DND-41 (cell line): ENCODE data around the gene CLCN6.

ENCODE experiments used
- ATAC-seq: fragments of 200-7000 bp; cut with Tn5 transposase; 3 replicates; pipeline ENCODE4 v1.9.1; 2021; ENCODE audit warnings: low read depth; ENCODE audit not compliant: insufficient read depth
- DNase-seq: peaks from one replicate; pipeline ENCODE4 v3.0.0-alpha.2; 2020
- H2AFZ ChIP-seq: 2 replicates; pipeline ENCODE4 v1.6.0; 2012; ENCODE audit warnings: low read depth, low read length
- H3K27ac ChIP-seq: 2 replicates; pipeline ENCODE4 v1.5.1; 2012; ENCODE audit warnings: low read length, inconsistent platforms
- H3K27me3 ChIP-seq: fragments of 200-600 bp; sonication (generic); 2 replicates; pipeline ENCODE4 v1.6.0; 2012; ENCODE audit warnings: low read length, mild to moderate bottlenecking, inconsistent platforms; ENCODE audit not compliant: insufficient read depth, poor library complexity
- H3K36me3 ChIP-seq: 2 replicates; pipeline ENCODE4 v1.5.1; 2012; ENCODE audit warnings: low read length, inconsistent platforms; ENCODE audit not compliant: insufficient read depth
- H3K4me1 ChIP-seq: 2 replicates; pipeline ENCODE4 v1.5.1; 2012; ENCODE audit warnings: mild to moderate bottlenecking, low read length; ENCODE audit not compliant: insufficient read depth
- H3K4me2 ChIP-seq: 2 replicates; pipeline ENCODE4 v1.6.0; 2012; ENCODE audit warnings: mild to moderate bottlenecking, moderate library complexity, low read length, inconsistent platforms; ENCODE audit not compliant: insufficient read depth
- H3K4me3 ChIP-seq, 2 experiments: fragments of 200-600 bp in 1 of 2; shearing (Covaris generic) in 1 of 2; 2 replicates each; pipeline ENCODE4 v1.5.1; 2012 to 2016; ENCODE audit warnings: inconsistent platforms in 2 of 2, low read length in 2 of 2, mild to moderate bottlenecking in 2 of 2, low read depth in 1 of 2, moderate library complexity in 1 of 2
- H3K79me2 ChIP-seq: 2 replicates; pipeline ENCODE4 v1.6.0; 2012; ENCODE audit warnings: low read length, inconsistent platforms; ENCODE audit not compliant: insufficient read depth
- H3K9ac ChIP-seq: 2 replicates; pipeline ENCODE4 v1.6.0; 2012; ENCODE audit warnings: low read depth, mild to moderate bottlenecking, inconsistent platforms, low read length, moderate library complexity
- H3K9me3 ChIP-seq: 2 replicates; pipeline ENCODE4 v1.5.1; 2012; ENCODE audit warnings: low read length, moderate library complexity, mild to moderate bottlenecking, inconsistent platforms; ENCODE audit not compliant: insufficient read depth, severe bottlenecking
- H4K20me1 ChIP-seq: 2 replicates; pipeline ENCODE4 v1.6.0; 2012; ENCODE audit warnings: low read length; ENCODE audit not compliant: insufficient read depth
- EZH2 ChIP-seq: IDR thresholded peaks from 3 replicates; pipeline ENCODE4 v1.6.1; 2012; ENCODE audit warnings: borderline replicate concordance, low read depth, mild to moderate bottlenecking, moderate library complexity, low read length, inconsistent platforms; ENCODE audit not compliant: severe bottlenecking
- TF ChIP-seq, protein P1 (sequence below): IDR thresholded peaks from 2 replicates; pipeline ENCODE4 v1.5.1; 2012; ENCODE audit warnings: borderline replicate concordance, low read length, moderate library complexity, mild to moderate bottlenecking; ENCODE audit not compliant: poor library complexity, severe bottlenecking; ENCODE audit errors: extremely low read depth

Gene CLCN6

DNA sequence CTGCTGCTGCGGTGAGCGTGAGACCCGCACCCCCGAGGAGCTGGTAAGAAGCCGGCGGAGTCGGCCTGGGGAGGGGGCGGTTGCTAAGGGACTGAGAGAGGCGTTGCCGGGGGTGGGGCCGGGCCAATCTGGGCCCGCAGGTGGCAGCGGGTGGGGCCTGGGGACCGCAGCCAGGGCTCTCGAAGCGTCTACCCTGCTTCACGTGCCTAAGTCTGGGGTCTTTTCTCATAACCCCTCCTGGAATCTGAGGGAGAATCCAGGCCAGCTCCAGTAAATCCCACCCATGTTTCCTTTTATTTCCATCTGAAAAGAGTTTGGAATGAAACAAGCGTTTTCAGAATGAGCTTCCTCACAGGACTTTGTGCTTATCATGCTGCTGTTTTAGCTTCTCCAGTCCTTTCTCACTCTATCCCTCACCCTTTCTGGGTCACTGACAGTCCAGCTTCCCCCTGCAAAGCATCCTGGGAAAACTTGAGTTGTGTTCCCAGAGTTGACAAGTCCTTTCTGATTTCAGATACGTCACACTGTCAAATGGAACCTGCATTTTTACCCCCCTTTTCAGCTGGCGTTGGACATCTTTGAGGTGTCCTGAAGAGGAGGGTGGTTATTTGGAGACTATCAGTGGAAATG lies 431 bp downstream of the CLCN6 start:
- no peak for DNase-seq
- Histone ChIP-seq H3K4me1 (peaks cover 67% of the 10 kb centered on the region), H3K27ac (peak overlapping the region; percentile 83), H4K20me1 (peaks cover 22% of the 10 kb centered on the region), H3K36me3 (peaks cover 48% of the 10 kb centered on the region), H3K4me2 (peak overlapping the region; percentile 94), H3K9ac (peak overlapping the region; percentile 78), H3K9me3 (no peaks in the 10 kb centered on the region), H3K4me3 (peak overlapping the region; percentile 49 to 91), H3K79me2 (peaks cover 60% of the 10 kb centered on the region), H2AFZ (peak overlapping the region; percentile 83), H3K27me3 (no peaks in the 10 kb centered on the region)
- TF ChIP-seq, protein P1, sequence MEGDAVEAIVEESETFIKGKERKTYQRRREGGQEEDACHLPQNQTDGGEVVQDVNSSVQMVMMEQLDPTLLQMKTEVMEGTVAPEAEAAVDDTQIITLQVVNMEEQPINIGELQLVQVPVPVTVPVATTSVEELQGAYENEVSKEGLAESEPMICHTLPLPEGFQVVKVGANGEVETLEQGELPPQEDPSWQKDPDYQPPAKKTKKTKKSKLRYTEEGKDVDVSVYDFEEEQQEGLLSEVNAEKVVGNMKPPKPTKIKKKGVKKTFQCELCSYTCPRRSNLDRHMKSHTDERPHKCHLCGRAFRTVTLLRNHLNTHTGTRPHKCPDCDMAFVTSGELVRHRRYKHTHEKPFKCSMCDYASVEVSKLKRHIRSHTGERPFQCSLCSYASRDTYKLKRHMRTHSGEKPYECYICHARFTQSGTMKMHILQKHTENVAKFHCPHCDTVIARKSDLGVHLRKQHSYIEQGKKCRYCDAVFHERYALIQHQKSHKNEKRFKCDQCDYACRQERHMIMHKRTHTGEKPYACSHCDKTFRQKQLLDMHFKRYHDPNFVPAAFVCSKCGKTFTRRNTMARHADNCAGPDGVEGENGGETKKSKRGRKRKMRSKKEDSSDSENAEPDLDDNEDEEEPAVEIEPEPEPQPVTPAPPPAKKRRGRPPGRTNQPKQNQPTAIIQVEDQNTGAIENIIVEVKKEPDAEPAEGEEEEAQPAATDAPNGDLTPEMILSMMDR, result no peak
- TF ChIP-seq EZH2, result no peak
- peak; percentile 64 for ATAC-seq

DNA sequence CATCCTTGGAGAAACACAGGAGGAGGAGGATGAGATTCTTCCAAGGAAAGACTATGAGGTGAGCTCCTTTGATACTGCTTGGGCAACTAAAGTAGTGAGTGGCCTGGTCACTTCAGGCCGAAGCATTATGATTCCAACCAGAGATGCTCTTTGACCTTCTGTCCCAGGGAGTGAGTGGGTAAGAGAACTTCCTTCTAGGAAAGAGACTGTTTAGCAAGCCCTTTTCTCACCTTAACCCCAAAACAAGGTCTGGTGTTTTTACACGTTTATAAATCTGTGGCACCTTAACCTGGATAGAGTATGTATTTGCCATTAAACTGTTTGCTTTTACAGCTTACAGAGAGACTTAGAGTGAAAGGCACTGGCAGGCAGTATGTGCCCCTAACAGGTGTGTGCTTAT lies 1.1 kb downstream of the CLCN6 start:
- H3K27ac ChIP-seq, result peak overlapping the region; percentile 83
- DNase-seq (no peak), ATAC-seq (no peak)
- H3K79me2 ChIP-seq, result peaks cover 66% of the 10 kb centered on the region
- no peak overlapping the region for H2AFZ ChIP-seq
- H3K4me3 ChIP-seq, result peak overlapping the region; percentile 49 to 91
- H3K9me3 ChIP-seq, result no peaks in the 10 kb centered on the region
- no peak for TF ChIP-seq EZH2
- TF ChIP-seq, protein P1, result no peak
- peaks cover 51% of the 10 kb centered on the region for H3K36me3 ChIP-seq
- peaks cover 67% of the 10 kb centered on the region for H3K4me1 ChIP-seq
- no peaks in the 10 kb centered on the region for H3K27me3 ChIP-seq
- H4K20me1 ChIP-seq, result peaks cover 29% of the 10 kb centered on the region
- H3K9ac ChIP-seq, result peak overlapping the region; percentile 78
- peak overlapping the region; percentile 94 for H3K4me2 ChIP-seq

GRCh38 chr1:11813021-11813420 lies 7.0 kb downstream of the CLCN6 start:
- Histone ChIP-seq H3K27me3 (no peaks in the 10 kb centered on the region), H2AFZ (no peak overlapping the region), H3K4me3 (no peak overlapping the region), H3K4me1 (peaks cover 28% of the 10 kb centered on the region), H3K79me2 (peaks cover 62% of the 10 kb centered on the region), H3K9ac (no peak overlapping the region), H3K4me2 (no peak overlapping the region), H3K9me3 (no peaks in the 10 kb centered on the region), H4K20me1 (peaks cover 40% of the 10 kb centered on the region), H3K27ac (no peak overlapping the region; the same call in 1 of the 2 replicates), H3K36me3 (peaks cover 77% of the 10 kb centered on the region)
- TF ChIP-seq, protein P1, result no peak
- no peak for TF ChIP-seq EZH2
- ATAC-seq (no peak), DNase-seq (no peak)
